ENCODE measurements around the gene FAM162B. TPM values are rescaled to one million over a fixed set of nuclear protein-coding genes. Genes with fewer than 3 reads are reported as not detected.
"Not testable (repeated sequence)": the region's sequence is repeated elsewhere in the genome, so short reads cannot be mapped to it uniquely, and the experiment has no call there.

Gene FAM162B
- total and polyA plus RNA-seq, 5 experiments from 2014 or later = not detected

DNA sequence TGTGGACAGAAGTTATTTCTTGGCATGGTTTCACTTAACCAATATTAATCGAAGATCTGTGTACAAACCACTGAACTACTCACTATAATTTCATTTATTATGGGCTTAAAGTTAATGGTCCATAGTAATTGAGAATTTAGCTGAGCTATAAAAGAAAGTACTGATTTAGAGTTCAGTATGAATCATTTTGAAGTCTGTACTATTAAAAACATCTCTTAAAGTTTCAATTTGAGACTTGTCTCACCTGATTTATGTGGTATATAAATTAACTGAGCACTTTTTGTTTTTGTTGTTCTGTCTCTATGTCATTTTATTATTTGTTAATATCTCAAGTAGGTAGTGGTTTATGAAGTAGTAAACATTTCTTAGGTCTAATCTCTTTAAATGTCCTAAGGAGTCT, 59.6 kb downstream of the FAM162B start:
- no peaks in the 10 kb centered on the region for H3K27me3 Mint-ChIP-seq
- POLR2A ChIA-PET = no interaction called here
- DNase-seq (no peak), ATAC-seq (no peak)
- H3K4me3 Mint-ChIP-seq = no peak overlapping the region
- H3K36me3 Mint-ChIP-seq = peaks cover 0 to 74% (median 33%) of the 10 kb centered on the region in 3 donors
- H3K9me3 Mint-ChIP-seq = no peaks in the 10 kb centered on the region
- H3K4me1 Mint-ChIP-seq = peaks cover 2 to 5% (median 3%) of the 10 kb centered on the region in 4 donors
- H3K27ac Mint-ChIP-seq = no peak overlapping the region

DNA sequence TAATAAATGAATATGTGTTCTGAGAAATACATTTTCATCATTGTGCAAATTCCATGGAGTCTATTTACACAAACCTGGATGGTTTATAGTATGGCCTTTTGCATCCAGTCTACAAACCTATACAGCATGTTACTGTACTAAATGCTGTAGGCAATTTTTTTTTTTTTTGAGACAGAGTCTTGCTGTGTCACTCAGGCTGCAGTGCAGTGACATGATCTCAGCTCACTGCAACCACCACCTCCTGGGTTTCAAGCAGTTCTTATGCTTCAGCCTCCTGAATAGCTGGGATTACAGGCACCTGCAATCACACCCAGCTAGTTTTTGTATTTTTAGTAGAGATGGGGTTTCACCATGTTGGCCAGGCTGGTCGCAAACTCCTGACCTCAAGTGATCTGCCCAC, 61.6 kb downstream of the FAM162B start:
- ATAC-seq, H3K27ac Mint-ChIP-seq, DNase-seq, H3K27me3 Mint-ChIP-seq, H3K4me3 Mint-ChIP-seq, H3K9me3 Mint-ChIP-seq, POLR2A ChIA-PET: not testable (repeated sequence)
- peaks cover 4 to 74% (median 35%) of the 10 kb centered on the region in 3 donors for H3K36me3 Mint-ChIP-seq
- peaks cover 3 to 10% (median 5%) of the 10 kb centered on the region in 4 donors for H3K4me1 Mint-ChIP-seq

Other genes starting within 250 kb of the FAM162B start
- gene TRAPPC3L, start 220.0 kb downstream of the FAM162B start, total RNA-seq = not detected
- not detected for gene TRAPPC3L, start 220.0 kb downstream of the FAM162B start, polyA plus RNA-seq
- gene CALHM4, start 212.0 kb downstream of the FAM162B start, total RNA-seq = not detected
- gene CALHM4, start 212.0 kb downstream of the FAM162B start, polyA plus RNA-seq = not detected
- 10 to 100 TPM; 38.0 to 39.0 TPM for gene RWDD1, start 194.2 kb downstream of the FAM162B start, total RNA-seq
- gene RWDD1, start 194.2 kb downstream of the FAM162B start, polyA plus RNA-seq = 10 to 100 TPM; 55.7 to 89.3 (median 69.7) TPM
- gene RSPH4A, start 149.2 kb downstream of the FAM162B start, total RNA-seq = 1 to 10 TPM; 1.1 to 1.3 TPM
- under 1 TPM in 1 of 3 donors, not detected in 2; 0.13 TPM for gene RSPH4A, start 149.2 kb downstream of the FAM162B start, polyA plus RNA-seq
- gene ZUP1, start 97.0 kb downstream of the FAM162B start, total RNA-seq = 10 to 100 TPM; 11.8 to 12.6 TPM
- 1 to 10 TPM; 2.4 to 4.5 (median 4.1) TPM for gene ZUP1, start 97.0 kb downstream of the FAM162B start, polyA plus RNA-seq
- 10 to 100 TPM; 71.4 to 77.1 TPM for gene KPNA5, start 84.5 kb downstream of the FAM162B start, total RNA-seq
- 10 to 100 TPM; 15.9 to 16.9 (median 15.9) TPM for gene KPNA5, start 84.5 kb downstream of the FAM162B start, polyA plus RNA-seq
- gene GPRC6A, start 63.4 kb upstream of the FAM162B start, total RNA-seq = not detected
- gene GPRC6A, start 63.4 kb upstream of the FAM162B start, polyA plus RNA-seq = not detected
- not detected for gene RFX6, start 111.5 kb upstream of the FAM162B start, total RNA-seq
- not detected for gene RFX6, start 111.5 kb upstream of the FAM162B start, polyA plus RNA-seq